ENCODE data around the gene B3GALT6. TPM values are rescaled to one million over a fixed set of nuclear protein-coding genes. Genes with fewer than 3 reads are reported as not detected.

Gene B3GALT6
- total RNA-seq, 1 experiment from 2014 or later: 46.4 TPM

GRCh38 chr1:1278620-1279019, 46.6 kb downstream of the B3GALT6 start:
- ChIA-PET CTCF (no interaction called here), POLR2A (no interaction called here)
- DNase-seq (ENCODE audit: low read depth, low spot score): no peak
- intact Hi-C loops (cut with micrococcal nuclease; ENCODE audit: unreplicated experiment) (no loop called here), in situ Hi-C loops (cut with HindIII; ENCODE audit: low pct_unique_long_range_greater_than_20kb, low sequenced_read_pairs) (no loop called here)
- BruUV-seq (replicated peaks): no TSS peak
- no peak overlapping the region for H3K4me3 ChIP-seq (ENCODE audit: low read depth in 2 of 2, low read length in 2 of 2)
- peaks cover 22% of the 10 kb centered on the region for H3K4me1 ChIP-seq (ENCODE audit: control insufficient read depth, insufficient read depth, low read length)
- H3K27ac ChIP-seq (ENCODE audit: low read length): no peak overlapping the region
- TF ChIP-seq CTCF (IDR thresholded peaks at IDR 0.05) (no peak), SIN3A (IDR thresholded peaks at IDR 0.05; ENCODE audit: borderline replicate concordance, insufficient read depth, low read depth, low read length) (no peak), TCF7L2 (IDR thresholded peaks at IDR 0.05; ENCODE audit: low read depth, low read length) (no peak), POLR2AphosphoS5 (IDR thresholded peaks at IDR 0.05; ENCODE audit: low read depth, low read length) (no peak), REST (IDR thresholded peaks at IDR 0.05; ENCODE audit: insufficient read depth in 1 of 2, low read depth in 2 of 2, low read length in 1 of 2) (no peak)
- no peaks in the 10 kb centered on the region for H3K27me3 ChIP-seq (ENCODE audit: control insufficient read depth, insufficient read depth, low read length)
- H3K9me3 ChIP-seq (ENCODE audit: control insufficient read depth, insufficient read depth, low read depth, low read length): no peaks in the 10 kb centered on the region
- no peaks in the 10 kb centered on the region for H3K36me3 ChIP-seq (ENCODE audit: control insufficient read depth, insufficient read depth, low read length)
- no peak for ATAC-seq

GRCh38 chr1:1279028-1279427, 47.0 kb downstream of the B3GALT6 start:
- Histone ChIP-seq H3K36me3 (ENCODE audit: control insufficient read depth, insufficient read depth, low read length) (no peaks in the 10 kb centered on the region), H3K27ac (ENCODE audit: low read length) (no peak overlapping the region), H3K4me1 (ENCODE audit: control insufficient read depth, insufficient read depth, low read length) (peaks cover 25% of the 10 kb centered on the region), H3K9me3 (ENCODE audit: control insufficient read depth, insufficient read depth, low read depth, low read length) (no peaks in the 10 kb centered on the region), H3K27me3 (ENCODE audit: control insufficient read depth, insufficient read depth, low read length) (no peaks in the 10 kb centered on the region), H3K4me3 (ENCODE audit: low read depth in 2 of 2, low read length in 2 of 2) (no peak overlapping the region)
- CTCF ChIA-PET: no interaction called here
- in situ Hi-C loops (cut with HindIII; ENCODE audit: low pct_unique_long_range_greater_than_20kb, low sequenced_read_pairs): no loop called here
- DNase-seq (ENCODE audit: low read depth, low spot score) (no peak), ATAC-seq (no peak)
- BruUV-seq (replicated peaks): no TSS peak
- intact Hi-C loops (cut with micrococcal nuclease; ENCODE audit: unreplicated experiment): no loop called here
- POLR2A ChIA-PET: no interaction called here
- TF ChIP-seq REST (IDR thresholded peaks at IDR 0.05; ENCODE audit: insufficient read depth in 1 of 2, low read depth in 2 of 2, low read length in 1 of 2): no peak
- no peak for TF ChIP-seq POLR2AphosphoS5 (IDR thresholded peaks at IDR 0.05; ENCODE audit: low read depth, low read length)
- no peak for TF ChIP-seq TCF7L2 (IDR thresholded peaks at IDR 0.05; ENCODE audit: low read depth, low read length)
- no peak for TF ChIP-seq SIN3A (IDR thresholded peaks at IDR 0.05; ENCODE audit: borderline replicate concordance, insufficient read depth, low read depth, low read length)
- no peak for TF ChIP-seq CTCF (IDR thresholded peaks at IDR 0.05)

Measured in Panc1 (cell line).